PC-3 (cell line): Measurements from ENCODE around the gene NFXL1. TPM values are rescaled to one million over a fixed set of nuclear protein-coding genes. Genes with fewer than 3 reads are reported as not detected.

Experiments used
- ATAC-seq: fragments of 200-7000 bp; cut with Tn5 transposase; 2 replicates; pipeline ENCODE4 v1.9.1; 2020; ENCODE audit warnings: mild to moderate bottlenecking, moderate library complexity
- BruUV-seq: library from RNA; stranded (reverse); fragments of 400-500 nt; replicated peaks from 2 replicates; lab custom pipeline; 2021; lab: Mats Ljungman, UMichigan
- CTCF ChIA-PET: fragments of 300-600 bp; sonication (Branson Sonifier 250); formaldehyde crosslinking; loops from one replicate; lab custom pipeline; 2022; ENCODE audit warnings: antibody characterized with exemption; lab: Charles Lee
- POLR2A ChIA-PET: fragments of 300-600 bp; sonication (Branson Sonifier 250); formaldehyde crosslinking; loops from one replicate; lab custom pipeline; 2022; ENCODE audit warnings: antibody characterized with exemption; ENCODE audit not compliant: unreplicated experiment; lab: Charles Lee
- DNase-seq: peaks from one replicate; pipeline ENCODE4 v3.0.0-alpha.2; 2015
- H2AFZ ChIP-seq: fragments of 300-600 bp; sonication (generic); 2 replicates; pipeline ENCODE4 v1.6.0; 2016; ENCODE audit warnings: antibody characterized with exemption, low read length
- H3F3A ChIP-seq: fragments of 300-600 bp; sonication (generic); one replicate; pipeline ENCODE4 v1.6.0; 2017; ENCODE audit warnings: antibody characterized with exemption, low read length, control low read depth, mild to moderate bottlenecking; ENCODE audit not compliant: unreplicated experiment
- H3K27ac ChIP-seq: fragments of 300-600 bp; sonication (generic); 2 replicates; pipeline ENCODE4 v1.5.1; 2016; ENCODE audit warnings: mild to moderate bottlenecking, low read length
- H3K27me3 ChIP-seq: fragments of 300-600 bp; sonication (generic); 2 replicates; pipeline ENCODE4 v1.6.1; 2016; ENCODE audit warnings: low read length, mixed read lengths
- H3K36me3 ChIP-seq: fragments of 300-600 bp; sonication (generic); 2 replicates; pipeline ENCODE4 v1.6.1; 2016; ENCODE audit warnings: low read depth, mixed run types, low read length, mixed read lengths
- H3K4me1 ChIP-seq: fragments of 300-600 bp; sonication (generic); 2 replicates; pipeline ENCODE4 v1.5.1; 2016; ENCODE audit warnings: low read length; ENCODE audit not compliant: insufficient read depth
- H3K4me2 ChIP-seq: fragments of 300-600 bp; sonication (generic); 2 replicates; pipeline ENCODE4 v1.6.0; 2016; ENCODE audit warnings: low read length
- H3K4me3 ChIP-seq: fragments of 300-600 bp; sonication (generic); 2 replicates; pipeline ENCODE4 v1.5.1; 2016; ENCODE audit warnings: mild to moderate bottlenecking, low read length, mixed read lengths
- H3K79me2 ChIP-seq: fragments of 300-600 bp; sonication (generic); 2 replicates; pipeline ENCODE4 v1.6.1; 2017; ENCODE audit warnings: low read length, mixed read lengths
- H3K9ac ChIP-seq: fragments of 300-600 bp; sonication (generic); 2 replicates; pipeline ENCODE4 v1.6.0; 2016; ENCODE audit warnings: mild to moderate bottlenecking, low read length
- H3K9me2 ChIP-seq: fragments of 300-600 bp; sonication (generic); replicated peaks from 2 replicates; pipeline ENCODE4 v1.6.1; 2016; ENCODE audit warnings: mixed run types, low read length, mixed read lengths
- H3K9me3 ChIP-seq: fragments of 300-600 bp; sonication (generic); 2 replicates; pipeline ENCODE4 v1.6.1; 2016; ENCODE audit warnings: low read length, mixed read lengths
- H4K20me1 ChIP-seq: fragments of 300-600 bp; sonication (generic); 2 replicates; pipeline ENCODE4 v1.6.1; 2016; ENCODE audit warnings: low read length, mixed read lengths
- CTCF ChIP-seq: fragments of 300-600 bp; sonication (generic); conservative IDR thresholded peaks from 2 replicates; pipeline ENCODE4 v1.5.1; 2017; ENCODE audit warnings: antibody characterized with exemption, low read depth, mild to moderate bottlenecking, low read length
- EZH2 ChIP-seq: fragments of 300-600 bp; sonication (generic); IDR thresholded peaks from one replicate; pipeline ENCODE4 v1.6.1; 2017; ENCODE audit warnings: antibody characterized with exemption, mild to moderate bottlenecking, low read length; ENCODE audit not compliant: unreplicated experiment
- EZH2phosphoT487 ChIP-seq: fragments of 300-600 bp; sonication (generic); IDR thresholded peaks from 2 replicates; pipeline ENCODE4 v1.6.1; 2018; ENCODE audit warnings: mild to moderate bottlenecking, antibody characterized with exemption, low read length, borderline replicate concordance
- intact Hi-C: fragments of 100-400 bp; cut with micrococcal nuclease; formaldehyde crosslinking; loops from 2 replicates; pipeline ENCODE4 v1.9.0; 2023
- total RNA-seq: library from RNA; depleted of rRNA; stranded (reverse); fragments of >200 nt; gene quantifications from 2 replicates; pipeline ENCODE4 v1.2.3, GENCODE V29; 2014

The NFXL1 gene
- total RNA-seq, 1 experiment from 2014 or later = 14.7 TPM

GRCh38 chr4:47852136-47852535 is 62.2 kb downstream of the NFXL1 start:
- intact Hi-C loops = no loop called here
- no peak for ATAC-seq
- peaks cover 22% of the 10 kb centered on the region; the same call in 1 of the 2 replicates for H3K36me3 ChIP-seq

GRCh38 chr4:47849466-47849865 is 64.9 kb downstream of the NFXL1 start:
- no peaks in the 10 kb centered on the region for H3K4me1 ChIP-seq
- no peak overlapping the region for H3K4me2 ChIP-seq
- TF ChIP-seq EZH2 = no peak
- no peaks in the 10 kb centered on the region for H4K20me1 ChIP-seq
- no peaks in the 10 kb centered on the region for H3K79me2 ChIP-seq
- H3K9me3 ChIP-seq = no peaks in the 10 kb centered on the region
- ATAC-seq = no peak
- no peak overlapping the region for H3K4me3 ChIP-seq
- peaks cover 20% of the 10 kb centered on the region; the same call in 1 of the 2 replicates for H3K36me3 ChIP-seq
- H3K9me2 ChIP-seq = no peaks in the 10 kb centered on the region
- intact Hi-C loops = no loop called here
- H2AFZ ChIP-seq = no peak overlapping the region
- ChIA-PET POLR2A (no interaction called here), CTCF (no interaction called here)
- no peaks in the 10 kb centered on the region for H3F3A ChIP-seq
- DNase-seq = no peak
- no peaks in the 10 kb centered on the region for H3K27me3 ChIP-seq
- H3K9ac ChIP-seq = no peak overlapping the region
- no TSS peak for BruUV-seq
- H3K27ac ChIP-seq = no peak overlapping the region

More at GRCh38 chr4:47852136-47852535, 62.2 kb downstream of the NFXL1 start:
- Histone ChIP-seq H3K27me3 (no peaks in the 10 kb centered on the region), H3K9me2 (no peaks in the 10 kb centered on the region), H3K9me3 (no peaks in the 10 kb centered on the region), H2AFZ (no peak overlapping the region), H3K4me1 (no peaks in the 10 kb centered on the region), H3K4me2 (no peak overlapping the region), H4K20me1 (no peaks in the 10 kb centered on the region), H3K9ac (no peak overlapping the region), H3K27ac (no peak overlapping the region), H3F3A (no peaks in the 10 kb centered on the region), H3K79me2 (no peaks in the 10 kb centered on the region), H3K4me3 (no peak overlapping the region)
- TF ChIP-seq EZH2phosphoT487 (no peak), EZH2 (no peak), CTCF (no peak)
- no peak for DNase-seq
- ChIA-PET CTCF (no interaction called here), POLR2A (interaction anchor here (0.7 kb wide), 1 partner anchor 49 kb away, joined by 15 read pairs; no protein-coding TSS in a partner anchor)
- no TSS peak for BruUV-seq

GRCh38 chr4:47848041-47848440 is 66.3 kb downstream of the NFXL1 start:
- intact Hi-C loops = no loop called here
- TF ChIP-seq CTCF (no peak), EZH2 (no peak), EZH2phosphoT487 (no peak)
- no peaks in the 10 kb centered on the region for H3K79me2 ChIP-seq
- H3F3A ChIP-seq = no peaks in the 10 kb centered on the region
- H3K36me3 ChIP-seq = peaks cover 29% of the 10 kb centered on the region
- no peaks in the 10 kb centered on the region for H3K4me1 ChIP-seq
- H3K4me3 ChIP-seq = no peak overlapping the region
- no peaks in the 10 kb centered on the region for H3K9me2 ChIP-seq
- no peak overlapping the region for H3K4me2 ChIP-seq
- DNase-seq (no peak), ATAC-seq (no peak)
- no TSS peak for BruUV-seq
- H3K9ac ChIP-seq = no peak overlapping the region
- no peaks in the 10 kb centered on the region for H3K9me3 ChIP-seq
- no peak overlapping the region for H3K27ac ChIP-seq
- CTCF ChIA-PET = no interaction called here
- POLR2A ChIA-PET = no interaction called here
- H4K20me1 ChIP-seq = no peaks in the 10 kb centered on the region
- H3K27me3 ChIP-seq = no peaks in the 10 kb centered on the region
- no peak overlapping the region for H2AFZ ChIP-seq
